GM19099 (cell line): ENCODE data around the gene SNAPC1.

Experiments used
- POLR2A ChIP-seq: IDR thresholded peaks from 3 replicates; pipeline ENCODE4 v1.6.1; 2011; ENCODE audit warnings: low read depth; ENCODE audit not compliant: insufficient read length; ENCODE audit errors: extremely low read depth

Gene SNAPC1

GRCh38 chr14:61739133-61739532 lies 23.1 kb upstream of the SNAPC1 start:
- no peak for TF ChIP-seq POLR2A

GRCh38 chr14:61742371-61742770 lies 19.8 kb upstream of the SNAPC1 start:
- no peak for TF ChIP-seq POLR2A

GRCh38 chr14:61744238-61744637 lies 18.0 kb upstream of the SNAPC1 start:
- TF ChIP-seq POLR2A: no peak

- no peak for TF ChIP-seq POLR2A
Observed at GRCh38 chr14:61746881-61747280, 15.3 kb upstream of the SNAPC1 start.

GRCh38 chr14:61747342-61747741 lies 14.9 kb upstream of the SNAPC1 start:
- no peak for TF ChIP-seq POLR2A

- no peak for TF ChIP-seq POLR2A
Observed at GRCh38 chr14:61749264-61749663, 13.0 kb upstream of the SNAPC1 start.

GRCh38 chr14:61749867-61750266 lies 12.4 kb upstream of the SNAPC1 start:
- no peak for TF ChIP-seq POLR2A

- peak; percentile 69 for TF ChIP-seq POLR2A
Observed at GRCh38 chr14:61750708-61751474, 11.3 kb upstream of the SNAPC1 start.

GRCh38 chr14:61751475-61751989 lies 10.7 kb upstream of the SNAPC1 start:
- no peak for TF ChIP-seq POLR2A

GRCh38 chr14:61752626-61753025 lies 9.6 kb upstream of the SNAPC1 start:
- TF ChIP-seq POLR2A: no peak

- TF ChIP-seq POLR2A: no peak
Observed at GRCh38 chr14:61753631-61754030, 8.6 kb upstream of the SNAPC1 start.

- no peak for TF ChIP-seq POLR2A
Observed at GRCh38 chr14:61754627-61755381, 7.4 kb upstream of the SNAPC1 start.

- TF ChIP-seq POLR2A: no peak
Observed at GRCh38 chr14:61756135-61756534, 6.1 kb upstream of the SNAPC1 start.

- TF ChIP-seq POLR2A: no peak
Observed at GRCh38 chr14:61759878-61760277, 2.3 kb upstream of the SNAPC1 start.

GRCh38 chr14:61761557-61761956 lies 663 bp upstream of the SNAPC1 start:
- TF ChIP-seq POLR2A: no peak

GRCh38 chr14:61764342-61765122 lies 2.3 kb downstream of the SNAPC1 start:
- no peak for TF ChIP-seq POLR2A
